Stimulated activated CD8-positive, alpha-beta memory T cell treated with anti-CD3 and anti-CD28 coated beads, Interleukin-15, amount 100 ng/mL, for 48 hours (primary cell): ENCODE data around the gene ALPG.
A peak's percentile ranks its signal among the peaks of the same experiment; 100 is the strongest.
"Not testable (repeated sequence)": the region's sequence is repeated elsewhere in the genome, so short reads cannot be mapped to it uniquely, and the experiment has no call there.

Source experiments
- DNase-seq, 2 donors: peaks; one replicate each; pipeline ENCODE4 v3.0.0-alpha.2; 2020; ENCODE audit warnings: low read depth in 2 of 2

Gene ALPG

DNA sequence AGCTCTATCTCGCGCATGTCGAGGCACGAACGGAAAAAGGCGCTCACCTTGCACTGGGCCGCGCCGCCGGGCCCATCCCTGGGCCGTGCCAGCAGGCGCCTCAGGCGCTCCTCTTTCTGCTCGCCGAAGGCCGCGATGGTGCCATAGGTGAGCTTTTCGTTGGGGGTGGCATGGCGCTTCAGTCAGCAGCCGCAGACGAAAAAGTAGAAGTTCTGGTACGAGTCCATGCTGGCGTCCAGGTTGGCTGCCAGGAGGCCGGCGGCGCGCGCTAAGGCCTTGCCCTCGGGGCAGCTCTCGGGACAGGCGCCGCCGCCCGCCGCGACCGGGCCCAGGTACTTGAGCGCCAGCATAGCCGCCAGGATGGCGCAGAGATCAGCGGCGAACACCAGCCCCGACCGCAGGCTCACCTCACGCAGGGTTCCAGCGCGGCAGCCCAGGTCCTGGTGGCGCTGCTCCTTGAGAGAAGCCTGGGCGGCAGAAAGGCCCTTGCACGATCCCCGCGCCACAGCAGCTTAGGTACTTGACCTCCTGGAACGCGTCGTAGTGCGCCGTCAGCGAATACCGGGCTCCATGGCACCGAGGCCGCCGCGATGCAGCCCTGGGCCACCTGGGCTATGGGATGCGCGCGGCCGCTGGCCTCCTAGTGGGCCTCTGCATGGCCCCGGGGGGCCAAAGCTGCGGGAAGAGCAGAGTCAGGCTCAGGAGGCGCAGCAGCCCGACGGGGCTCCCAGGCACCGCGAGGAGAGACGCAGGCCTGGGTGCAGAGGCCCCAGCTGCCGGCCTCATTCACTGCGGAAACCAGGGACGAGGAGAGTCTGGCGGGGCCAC lies 12.8 kb downstream of the ALPG start:
- DNase-seq: no peak

DNA sequence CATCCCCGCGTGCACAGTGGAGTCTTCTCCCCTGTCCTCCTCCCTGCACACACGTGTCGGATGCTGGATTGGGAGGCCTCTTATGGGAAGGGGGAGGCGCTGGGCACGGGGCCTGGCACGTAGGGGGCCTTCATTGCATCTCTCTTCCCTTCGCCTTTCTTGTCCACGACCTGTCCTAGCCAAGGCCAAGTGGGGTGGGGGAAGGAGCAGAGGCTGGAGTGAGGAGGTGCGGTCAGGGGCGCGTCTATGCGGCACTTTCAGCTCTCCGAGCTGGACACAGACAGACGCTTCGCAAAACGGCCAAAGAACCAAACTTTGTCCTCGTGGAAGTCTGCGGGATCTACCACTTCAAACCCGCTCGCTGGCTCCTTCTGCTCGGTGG lies 13.4 kb downstream of the ALPG start:
- no peak for DNase-seq

DNA sequence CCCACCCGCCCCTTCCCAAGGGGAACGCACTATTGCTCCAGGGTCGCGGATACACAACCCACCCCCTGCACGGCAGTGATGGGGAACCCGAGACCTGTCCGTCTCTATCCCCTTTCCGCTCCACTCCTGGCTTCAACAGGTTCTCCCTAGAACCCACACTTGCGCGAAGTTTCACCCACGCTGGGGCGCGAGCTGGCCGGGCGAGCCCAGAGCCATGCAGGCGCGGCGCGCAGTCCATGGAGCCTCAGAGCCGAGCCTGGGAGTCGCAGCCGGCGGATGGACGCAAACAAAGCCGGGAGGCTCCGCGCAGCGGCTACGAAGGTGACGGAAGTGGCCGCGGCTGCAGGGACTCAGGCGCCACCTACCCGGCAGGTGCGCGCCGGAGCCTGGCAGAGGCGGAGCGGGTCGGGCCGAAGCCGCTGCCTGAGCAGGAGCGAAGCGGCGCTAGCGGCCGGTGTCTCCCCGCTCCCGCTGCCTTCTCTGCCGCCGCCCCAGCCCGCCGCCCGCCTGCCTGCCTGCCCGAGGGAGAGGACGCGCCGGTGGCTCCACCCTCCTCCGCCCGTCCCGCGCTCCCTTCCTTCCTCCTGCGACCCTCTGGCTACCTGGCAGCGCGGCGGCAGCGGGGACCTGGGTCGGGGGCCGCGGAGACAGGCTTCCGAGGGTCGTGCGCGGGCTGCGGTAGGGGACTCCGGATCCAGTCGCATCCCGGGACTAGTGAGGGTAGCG lies 14.0 kb downstream of the ALPG start:
- no peak for DNase-seq

DNA sequence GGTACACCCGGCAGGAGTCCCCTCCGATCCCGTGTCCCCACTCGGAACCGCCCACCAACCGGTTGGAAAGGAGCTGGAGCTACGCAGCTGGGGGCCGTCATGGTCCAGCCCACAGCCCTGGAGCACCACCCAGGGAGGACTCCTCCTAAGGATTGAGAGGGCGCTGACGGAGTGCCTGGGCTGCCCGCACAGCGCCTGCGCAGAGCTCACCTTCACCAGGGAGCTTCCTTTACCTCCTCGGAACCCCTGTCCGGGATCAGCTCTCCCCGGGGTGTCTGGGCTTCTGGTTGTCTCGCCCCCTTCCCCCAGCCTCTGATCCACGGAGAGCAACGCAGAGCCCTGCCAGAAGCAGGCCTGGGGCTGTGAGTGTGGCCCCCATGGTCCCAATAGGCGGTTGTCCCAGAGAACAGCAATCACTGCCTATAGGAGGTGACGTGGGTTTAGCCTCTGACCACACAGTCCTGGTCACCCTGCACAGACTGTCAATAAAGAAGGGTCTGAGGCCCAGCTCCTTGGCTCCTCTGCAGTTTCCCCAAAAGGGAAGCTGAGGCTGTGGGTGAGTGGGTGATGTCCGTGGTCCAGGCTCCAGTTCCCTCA lies 14.6 kb downstream of the ALPG start:
- DNase-seq: no peak

DNA sequence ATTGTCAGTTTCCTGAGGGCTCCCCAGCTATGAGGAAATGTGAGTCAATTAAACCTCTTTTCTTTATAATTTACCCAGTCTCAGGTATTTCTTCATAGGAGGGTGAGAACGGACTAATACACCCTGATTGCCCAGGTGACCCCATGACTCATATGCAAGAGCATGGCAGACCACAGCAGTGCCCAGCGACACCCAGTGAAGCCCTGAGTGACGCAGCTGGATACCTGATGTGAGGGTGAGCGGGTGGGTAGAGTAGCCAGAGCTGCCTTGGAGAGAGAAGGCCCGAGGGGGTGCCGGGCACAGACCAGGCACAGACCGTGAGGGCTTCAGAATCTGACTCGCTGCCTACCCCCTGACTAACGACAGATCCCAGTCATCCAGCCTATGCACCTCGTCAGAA lies 15.4 kb downstream of the ALPG start:
- no peak for DNase-seq

DNA sequence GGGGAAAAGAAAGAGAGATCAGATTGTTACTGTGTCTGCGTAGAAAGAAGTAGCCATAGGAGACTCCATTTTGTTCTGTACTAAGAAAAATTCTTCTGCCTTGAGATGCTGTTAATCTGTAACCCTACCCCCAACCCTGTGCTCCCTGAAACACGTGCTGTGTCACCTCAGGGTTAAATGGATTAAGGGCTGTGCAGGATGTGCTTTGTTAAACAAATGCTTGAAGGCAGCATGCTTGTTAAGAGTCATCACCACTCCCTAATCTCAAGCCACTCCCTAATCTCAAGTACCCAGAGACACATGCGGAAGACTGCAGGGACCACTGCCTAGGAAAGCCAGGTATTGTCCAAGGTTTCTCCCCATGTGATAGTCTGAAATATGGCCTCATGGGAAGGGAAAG lies 16.4 kb downstream of the ALPG start:
- DNase-seq: not testable (repeated sequence)

DNA sequence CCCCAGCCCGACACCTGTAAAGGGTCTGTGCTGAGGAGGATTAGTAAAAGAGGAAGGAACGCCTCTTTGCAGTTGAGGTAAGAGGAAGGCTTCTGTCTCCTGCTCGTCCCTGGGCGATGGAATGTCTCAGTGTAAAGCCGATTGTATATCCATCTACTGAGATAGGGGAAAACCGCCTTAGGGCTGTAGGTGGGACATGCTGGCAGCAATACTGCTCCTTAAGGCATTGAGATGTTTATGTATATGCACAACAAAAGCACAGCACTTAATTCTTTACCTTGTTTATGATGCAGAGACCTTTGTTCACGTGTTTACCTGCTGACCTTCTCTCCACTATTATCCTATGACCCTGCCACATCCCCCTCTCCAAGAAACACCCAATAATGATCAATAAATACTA lies 16.8 kb downstream of the ALPG start:
- DNase-seq: not testable (repeated sequence)

DNA sequence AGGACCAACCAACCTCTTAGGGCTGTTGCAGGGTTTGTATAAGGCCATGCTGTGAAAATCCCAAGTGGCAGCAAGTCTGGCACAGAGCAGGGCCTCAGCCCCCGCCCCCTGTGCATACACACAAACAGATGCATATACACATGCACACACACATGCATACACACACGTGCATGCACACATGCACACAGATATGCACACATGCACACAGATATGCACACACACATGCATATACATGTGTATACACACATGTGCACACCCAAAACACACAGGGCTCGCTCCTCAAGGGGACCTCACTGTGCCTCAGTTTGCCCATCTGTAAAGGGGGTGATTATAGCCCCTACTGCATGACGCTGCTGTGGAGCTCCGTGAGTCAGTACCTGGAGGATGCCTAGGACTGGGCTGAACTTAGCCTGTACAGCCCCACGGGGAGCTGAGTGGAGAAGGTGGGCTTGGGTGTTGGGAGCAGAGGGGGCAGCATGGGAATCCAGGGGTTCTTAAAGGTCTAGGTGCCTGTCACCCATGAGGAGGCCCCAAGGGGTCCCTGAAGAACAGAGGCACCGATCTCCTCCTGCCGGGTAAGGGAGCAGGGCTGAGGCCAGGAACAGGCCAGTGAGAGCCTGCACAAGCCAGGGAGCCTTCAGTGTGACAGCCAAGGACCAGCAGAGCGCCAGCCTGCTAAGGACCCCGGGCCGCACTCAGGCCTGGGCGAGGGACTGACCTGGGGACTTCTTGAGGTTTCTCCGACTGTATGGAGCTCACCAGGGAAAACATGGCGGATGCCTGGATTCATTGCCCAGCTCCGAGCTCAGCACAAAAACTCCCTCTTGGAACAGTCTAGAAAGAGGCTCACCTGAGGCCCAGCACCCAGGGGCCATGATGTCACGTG lies 25.3 kb downstream of the ALPG start:
- DNase-seq: no peak

DNA sequence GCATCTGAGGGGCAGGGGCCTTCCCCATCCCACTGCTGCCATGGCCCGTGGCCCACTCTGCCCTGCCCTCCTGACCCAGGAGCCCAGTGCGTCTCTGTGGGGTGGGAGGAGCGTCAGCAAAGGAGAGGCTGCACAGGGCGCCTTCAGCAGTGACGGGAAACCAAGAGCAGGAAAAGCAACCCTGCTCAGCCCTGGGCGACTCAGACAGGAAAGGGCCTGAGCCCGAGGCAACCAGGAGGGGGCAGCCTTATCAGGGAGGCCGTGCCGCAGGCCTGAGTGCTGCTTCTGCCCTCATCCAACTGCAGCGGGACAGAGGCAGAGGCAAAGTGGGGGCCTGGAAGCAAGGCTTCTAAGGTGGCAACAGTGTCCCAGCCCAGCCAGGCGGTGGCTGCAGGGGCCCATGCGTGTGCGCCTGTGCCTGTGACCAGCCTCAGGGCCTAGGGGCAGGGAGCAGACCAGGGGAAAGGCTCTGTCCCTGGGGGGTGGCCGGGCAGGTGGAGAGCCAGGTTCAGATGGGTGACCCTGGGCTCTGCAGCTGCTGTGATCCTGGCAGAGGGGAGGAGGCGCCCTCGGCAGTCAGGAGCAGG lies 26.0 kb downstream of the ALPG start:
- no peak for DNase-seq

DNA sequence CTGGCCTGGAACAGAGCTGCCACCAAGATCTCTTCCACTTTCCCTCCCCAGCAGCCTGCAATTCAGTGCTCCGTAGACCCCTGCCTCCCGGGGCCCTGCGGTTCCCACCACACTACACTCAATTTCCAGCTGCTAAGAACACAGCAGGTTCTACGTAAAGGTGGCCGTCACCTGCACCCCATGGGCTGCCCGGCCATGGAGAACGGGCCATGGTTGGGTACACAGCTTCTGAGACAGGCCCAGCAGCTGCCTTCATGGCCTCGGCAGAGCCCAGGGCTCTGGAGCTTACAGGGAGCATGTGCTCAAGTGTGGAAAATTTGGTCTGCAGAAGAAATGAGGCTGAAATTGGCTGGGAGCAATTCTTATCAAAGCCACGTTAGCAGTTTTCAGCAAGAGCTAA lies 27.0 kb downstream of the ALPG start:
- DNase-seq: not testable (repeated sequence)

DNA sequence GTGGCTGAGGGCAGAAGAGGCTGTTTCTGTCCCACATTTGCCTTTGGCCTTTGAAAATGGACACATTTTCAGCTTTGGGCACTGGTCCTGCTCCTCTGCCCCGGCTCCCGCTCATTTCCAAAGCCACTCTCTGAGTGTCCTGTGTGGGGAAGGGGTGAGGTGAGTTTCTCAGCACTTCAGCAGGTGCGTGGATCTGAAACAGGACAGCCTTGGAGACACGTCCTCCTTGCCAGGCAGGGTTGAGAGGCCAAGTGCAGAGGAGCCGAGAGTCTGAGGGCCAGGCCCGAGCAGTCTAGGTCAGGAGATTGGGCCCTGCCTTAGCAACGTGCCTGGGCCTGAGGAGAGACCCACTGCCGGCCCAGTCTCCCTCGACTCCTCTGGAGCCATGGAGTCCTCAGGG lies 27.4 kb downstream of the ALPG start:
- no peak for DNase-seq

DNA sequence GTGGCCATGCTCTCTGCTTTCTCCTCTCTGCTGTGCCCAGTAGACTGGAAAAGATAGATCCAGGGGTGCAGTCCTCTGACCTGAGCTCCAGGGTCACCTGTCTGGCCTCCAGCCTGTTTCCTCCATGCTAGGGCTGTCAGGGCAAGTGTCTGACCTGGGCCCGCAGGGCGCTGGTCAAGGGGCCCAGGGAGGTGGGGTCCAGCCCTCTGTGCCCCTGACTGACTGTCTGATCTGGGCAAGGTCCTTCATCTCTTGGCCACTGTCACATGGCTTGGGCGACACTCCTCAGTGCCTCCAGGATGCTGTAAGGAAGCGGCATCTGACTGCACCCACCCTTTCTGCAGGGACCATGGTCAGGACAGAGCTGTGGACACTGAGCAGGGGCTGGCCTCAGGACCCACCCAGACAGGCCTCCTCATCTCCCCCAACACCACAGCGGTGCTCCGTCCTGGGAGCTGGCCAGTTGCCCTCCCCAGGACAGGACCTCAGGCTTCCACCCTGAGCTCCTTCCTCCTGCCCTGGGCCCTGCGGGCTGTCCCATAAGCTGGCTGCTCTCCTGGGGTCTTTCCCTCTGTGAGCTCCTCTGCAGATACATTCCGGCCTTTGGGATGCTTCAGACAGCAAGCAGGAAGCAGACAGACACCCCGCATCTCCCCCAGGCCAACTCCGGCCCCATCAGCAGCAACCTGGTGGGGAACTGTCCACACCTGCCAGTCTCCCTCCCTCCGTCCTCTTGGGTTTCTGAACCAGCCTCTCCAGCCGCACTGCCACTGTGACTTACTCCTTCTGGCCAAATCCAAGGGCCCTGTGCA lies 28.1 kb downstream of the ALPG start:
- no peak for DNase-seq

DNA sequence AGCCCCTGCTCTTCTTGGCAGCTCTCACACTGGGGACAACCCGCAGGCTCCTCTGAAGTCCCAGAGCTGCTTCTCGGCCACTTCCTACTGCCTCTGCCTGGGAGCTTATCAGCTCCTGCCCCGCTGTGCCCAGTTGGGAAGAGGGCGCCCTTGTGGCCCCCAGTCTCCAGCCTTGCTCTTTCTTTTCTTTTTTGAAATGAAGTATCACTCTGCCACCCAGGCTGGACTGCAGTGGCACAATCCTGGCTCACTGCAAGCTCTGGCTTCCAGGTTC lies 28.7 kb downstream of the ALPG start:
- no peak for DNase-seq

DNA sequence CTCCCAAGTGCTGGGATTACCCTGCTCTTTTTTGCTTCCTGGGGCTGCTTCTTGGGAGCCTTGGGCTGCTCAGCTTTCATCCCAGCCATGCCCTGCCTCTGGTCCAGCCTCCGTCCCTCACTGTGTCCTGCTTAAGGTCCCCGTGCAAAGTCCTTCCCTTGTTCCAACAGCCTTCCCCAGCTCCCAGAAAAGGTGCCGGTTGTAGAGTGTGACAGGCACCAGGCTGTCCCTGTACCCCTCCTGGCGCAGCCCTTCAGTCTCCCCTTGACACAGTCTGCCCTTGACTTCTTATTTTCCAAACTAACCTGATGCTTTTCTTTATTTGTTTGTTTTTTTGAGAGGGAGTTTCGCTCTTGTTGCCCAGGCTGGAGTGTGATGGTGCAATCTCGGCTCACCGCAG lies 29.2 kb downstream of the ALPG start:
- DNase-seq: no peak

DNA sequence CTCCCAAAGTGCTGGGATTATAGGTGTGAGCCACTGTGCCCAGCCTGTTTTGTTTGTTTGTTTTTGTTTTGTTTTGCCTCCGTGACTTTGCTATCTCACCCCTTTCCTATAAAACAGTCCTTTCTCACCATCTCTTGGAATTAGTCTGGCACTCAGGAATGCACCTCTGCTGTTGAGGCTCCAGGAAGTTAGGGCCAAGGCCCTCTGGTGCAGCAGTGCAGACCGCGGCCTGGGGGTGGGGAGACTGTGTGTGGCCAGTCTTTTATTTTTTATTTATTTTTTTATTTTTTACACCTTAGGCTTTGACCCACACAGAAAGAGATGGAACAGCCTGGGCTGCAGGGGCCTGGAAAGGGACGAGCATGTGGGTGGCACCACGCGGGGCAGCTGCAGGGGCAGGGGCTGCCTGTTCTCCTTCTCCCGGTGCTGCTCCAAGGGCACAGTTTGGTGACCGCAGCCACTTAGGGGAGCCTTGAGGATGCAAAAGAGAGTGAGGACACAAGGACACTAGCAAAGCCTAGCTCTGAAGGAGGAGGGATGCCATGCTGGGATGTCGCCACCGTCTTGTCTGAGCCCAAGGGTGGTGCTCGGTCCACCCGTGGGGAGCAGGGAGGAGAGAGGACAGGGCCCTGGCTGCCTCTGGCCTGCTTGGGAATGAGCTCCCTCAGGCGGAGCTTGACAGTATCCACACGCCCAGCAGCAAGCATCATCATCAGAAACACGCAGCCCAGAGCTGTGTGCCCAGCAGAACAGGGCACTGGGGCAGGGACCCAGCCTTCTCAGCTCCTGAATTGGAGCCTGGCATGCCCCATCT lies 29.9 kb downstream of the ALPG start:
- no peak for DNase-seq

DNA sequence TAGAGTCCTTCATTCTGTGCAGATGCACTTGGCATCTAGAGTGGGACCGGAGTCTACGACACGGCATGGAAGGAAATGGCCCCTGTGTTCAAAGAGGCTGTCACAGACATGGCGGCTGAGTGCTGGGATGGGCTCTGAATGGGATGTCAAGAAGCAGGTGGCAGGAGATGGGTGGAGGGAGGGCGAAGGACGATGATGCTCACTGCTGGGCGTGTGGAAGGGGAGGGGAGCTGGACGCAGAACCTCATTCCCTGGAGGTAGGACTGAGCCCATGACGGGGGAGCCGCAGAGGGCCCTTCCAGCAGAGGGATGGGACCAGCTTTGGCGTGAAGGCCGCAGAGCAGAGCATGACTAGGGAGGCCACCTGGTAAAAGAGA lies 30.5 kb downstream of the ALPG start:
- no peak for DNase-seq

DNA sequence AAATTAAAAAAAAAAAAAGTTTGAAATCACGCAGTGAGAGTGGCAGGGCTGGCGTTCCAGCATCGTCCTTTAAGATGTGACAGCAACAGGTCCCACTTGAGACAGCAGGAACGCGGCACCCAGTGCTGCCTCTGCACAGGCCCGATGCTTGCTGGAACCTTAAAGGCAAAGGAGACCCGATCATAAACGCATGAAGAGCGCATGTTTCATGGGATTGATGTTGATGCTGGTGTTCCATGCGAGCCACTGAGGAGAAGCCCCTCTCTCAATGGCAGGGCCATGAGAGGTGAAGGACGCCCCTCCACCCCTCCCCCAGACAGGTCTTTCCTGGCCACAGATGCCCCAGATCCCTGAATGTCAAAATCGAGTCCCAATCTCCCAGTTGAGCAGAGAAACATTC lies 31.4 kb downstream of the ALPG start:
- DNase-seq: no peak

DNA sequence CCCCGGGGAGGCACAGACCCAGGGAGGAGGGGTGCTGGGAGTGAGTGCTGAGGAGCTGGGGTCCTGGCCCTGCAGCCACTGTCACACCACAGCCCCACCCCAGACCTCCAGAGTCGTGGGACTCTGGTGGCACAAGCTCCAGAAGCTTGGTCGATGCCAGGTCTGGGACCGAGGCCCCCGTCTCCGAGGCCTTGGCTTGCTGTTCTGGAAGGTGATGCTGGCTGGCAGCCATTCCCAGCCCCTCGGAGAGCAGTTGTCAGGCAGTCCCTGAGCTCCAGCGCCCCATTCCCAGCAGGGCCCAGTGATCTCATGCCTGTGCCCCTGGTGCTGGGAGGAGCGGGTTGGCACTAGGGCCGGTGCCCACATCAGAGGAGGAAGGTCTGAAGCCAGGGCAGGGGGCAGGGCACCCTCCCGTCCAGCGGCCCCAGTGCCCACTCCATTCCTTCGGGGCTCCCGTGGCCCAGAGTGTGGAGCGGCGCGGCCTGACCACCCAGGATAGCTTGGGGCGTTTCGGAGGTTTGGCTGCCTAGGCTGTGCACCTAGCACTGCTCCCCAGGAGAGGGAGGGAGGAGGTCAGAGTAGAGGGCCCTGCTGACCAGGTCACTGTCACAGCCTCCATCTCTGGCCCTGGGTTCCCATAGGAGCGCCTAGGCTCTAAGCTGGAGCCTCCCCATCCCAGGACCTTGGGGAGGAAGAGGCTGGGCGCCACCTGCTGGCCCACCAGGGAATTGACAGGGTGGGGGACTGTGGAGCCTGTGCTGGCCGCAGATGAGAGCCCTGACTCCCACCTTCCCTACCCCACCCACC lies 32.5 kb downstream of the ALPG start:
- peak in 1 of 2 donors; percentile 18 for DNase-seq

DNA sequence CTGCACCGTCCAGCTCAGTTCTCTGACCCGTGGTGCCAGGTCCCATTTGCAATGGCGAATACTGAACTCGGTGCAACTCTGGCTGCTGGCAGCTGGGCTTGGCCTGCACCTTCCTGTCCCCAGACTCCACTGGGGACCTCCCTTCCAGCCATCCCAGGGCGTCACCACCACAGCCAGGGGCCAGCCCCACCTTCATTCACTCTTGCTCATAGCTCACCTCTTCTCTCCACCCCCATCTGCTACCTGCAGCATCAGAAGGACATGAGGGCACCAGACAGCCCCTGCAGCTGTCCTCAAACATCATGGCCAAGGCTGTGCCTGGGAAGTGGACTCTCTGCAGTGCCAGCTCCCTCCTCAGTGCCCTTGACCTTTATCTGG lies 33.1 kb downstream of the ALPG start:
- DNase-seq: no peak
